ACHN (cell line): ENCODE data around the gene FAM219A.

ENCODE experiments used
- DNase-seq: peaks from one replicate; pipeline ENCODE4 v3.0.0-alpha.2; 2015
- in situ Hi-C: cut with HindIII; loops from 2 replicates; pipeline ENCODE4 v1.10.0; 2017; ENCODE audit warnings: low sequenced_read_pairs, low pct_ligation_motif_present, low pct_unique_long_range_greater_than_20kb

FAM219A gene

GRCh38 chr9:34384368-34385165 is 73.8 kb downstream of the FAM219A start:
- DNase-seq = no peak
- in situ Hi-C loops = no loop called here

- in situ Hi-C loops = no loop called here
Measured at GRCh38 chr9:34383904-34384303, 74.5 kb downstream of the FAM219A start.

GRCh38 chr9:34382879-34383278 is 75.5 kb downstream of the FAM219A start:
- DNase-seq = no peak
- in situ Hi-C loops = no loop called here

More at GRCh38 chr9:34383904-34384303, 74.5 kb downstream of the FAM219A start:
- DNase-seq = no peak

GRCh38 chr9:34382054-34382453 is 76.3 kb downstream of the FAM219A start:
- in situ Hi-C loops = no loop called here
- no peak for DNase-seq

- no peak for DNase-seq
- in situ Hi-C loops = no loop called here
Measured at GRCh38 chr9:34381323-34381722, 77.0 kb downstream of the FAM219A start.

- in situ Hi-C loops = no loop called here
- peak; percentile 67 for DNase-seq
Measured at GRCh38 chr9:34380511-34381315, 77.7 kb downstream of the FAM219A start.

- DNase-seq = no peak
- in situ Hi-C loops = no loop called here
Measured at GRCh38 chr9:34380034-34380510, 78.3 kb downstream of the FAM219A start.

- in situ Hi-C loops = no loop called here
- peak; percentile 77 for DNase-seq
Measured at GRCh38 chr9:34379334-34380033, 78.9 kb downstream of the FAM219A start.

GRCh38 chr9:34378376-34379060 is 79.9 kb downstream of the FAM219A start:
- in situ Hi-C loops = no loop called here
- DNase-seq = no peak

GRCh38 chr9:34377404-34377746 is 81.0 kb downstream of the FAM219A start:
- in situ Hi-C loops = no loop called here
- DNase-seq = no peak

- in situ Hi-C loops = no loop called here
- DNase-seq = peak; percentile 96
Measured at GRCh38 chr9:34376596-34377403, 81.6 kb downstream of the FAM219A start, which contains the start of gene MYORG. Gene MYORG (minus strand): TSS chr9:34376898. CDS start chr9:34372943, 3,955 bp downstream.

- in situ Hi-C loops = no loop called here
- peak; percentile 51 for DNase-seq
Measured at GRCh38 chr9:34375901-34376595, 82.3 kb downstream of the FAM219A start.

- DNase-seq = no peak
- in situ Hi-C loops = no loop called here
Measured at GRCh38 chr9:34374905-34375552, 83.3 kb downstream of the FAM219A start.

- in situ Hi-C loops = no loop called here
- DNase-seq = no peak
Measured at GRCh38 chr9:34374339-34374738, 84.0 kb downstream of the FAM219A start.

- no peak for DNase-seq
- in situ Hi-C loops = no loop called here
Measured at GRCh38 chr9:34373749-34374148, 84.6 kb downstream of the FAM219A start.

GRCh38 chr9:34372467-34373011 is 85.8 kb downstream of the FAM219A start:
- in situ Hi-C loops = no loop called here
- no peak for DNase-seq
